HepG2 (cell line): ENCODE results near the gene TMCO6. TPM values are rescaled to one million over a fixed set of nuclear protein-coding genes. Genes with fewer than 3 reads are reported as not detected.

ENCODE experiments used
- AKAP8 ChIP-seq: sonication (generic); formaldehyde crosslinking; IDR thresholded peaks from 2 replicates; pipeline ENCODE4 v1.5.1; 2020; ENCODE audit warnings: mild to moderate bottlenecking, missing genetic modification reagents
- CENPT ChIP-seq: sonication (generic); formaldehyde crosslinking; IDR thresholded peaks from 2 replicates; pipeline ENCODE4 v1.8.0; 2022; ENCODE audit warnings: low read depth, mild to moderate bottlenecking, moderate library complexity, missing genetic modification reagents
- HIVEP1 ChIP-seq: sonication (generic); formaldehyde crosslinking; IDR thresholded peaks from 2 replicates; pipeline ENCODE4 v1.4.0; 2020; ENCODE audit warnings: mild to moderate bottlenecking, missing genetic modification reagents
- IRF9 ChIP-seq: sonication (generic); formaldehyde crosslinking; IDR thresholded peaks from 2 replicates; pipeline ENCODE4 v1.8.0; 2022; ENCODE audit warnings: missing genetic modification reagents, mild to moderate bottlenecking, borderline replicate concordance
- NCOR1 ChIP-seq: fragments of 200-600 bp; sonication (generic); IDR thresholded peaks from 2 replicates; pipeline ENCODE4 v1.7.0; 2017; ENCODE audit warnings: antibody characterized with exemption, low read length, borderline replicate concordance
- NFIB ChIP-seq: sonication (generic); formaldehyde crosslinking; IDR thresholded peaks from 2 replicates; pipeline ENCODE4 v1.9.0; 2021; ENCODE audit warnings: missing genetic modification reagents, mild to moderate bottlenecking, borderline replicate concordance
- SMARCE1 ChIP-seq: fragments of 450-650 bp; IDR thresholded peaks from 2 replicates; pipeline ENCODE4 v1.6.1; 2017; ENCODE audit warnings: borderline replicate concordance
- STAG1 ChIP-seq: sonication (generic); formaldehyde crosslinking; IDR thresholded peaks from 2 replicates; pipeline ENCODE4 v1.4.0; 2020; ENCODE audit warnings: missing genetic modification reagents
- ZBTB3 ChIP-seq: sonication (generic); formaldehyde crosslinking; IDR thresholded peaks from 2 replicates; pipeline ENCODE4 v1.4.0; 2020; ENCODE audit warnings: low read depth, mild to moderate bottlenecking, moderate library complexity, missing genetic modification reagents, borderline replicate concordance
- ZHX2 ChIP-seq, 2 experiments: sonication (generic) in 1 of 2; formaldehyde crosslinking in 1 of 2; IDR thresholded peaks; 2 replicates each; pipeline versions ENCODE4 v1.6.1 to v1.9.0; 2014 to 2022; ENCODE audit warnings: antibody characterized with exemption in 1 of 2, borderline replicate concordance in 1 of 2, inconsistent platforms in 1 of 2, low read depth in 1 of 2, missing genetic modification reagents in 1 of 2
- ZKSCAN8 ChIP-seq: IDR thresholded peaks from 2 replicates; pipeline ENCODE4 v1.6.1; 2016; ENCODE audit warnings: borderline replicate concordance, missing genetic modification reagents, missing compliant biosample characterization
- ZNF124 ChIP-seq: sonication (generic); formaldehyde crosslinking; IDR thresholded peaks from 2 replicates; pipeline ENCODE4 v1.4.0; 2020; ENCODE audit warnings: missing genetic modification reagents
- ZNF232 ChIP-seq: sonication (generic); formaldehyde crosslinking; IDR thresholded peaks from 2 replicates; pipeline ENCODE4 v1.4.0; 2020; ENCODE audit warnings: missing genetic modification reagents, borderline replicate concordance
- ZNF24 ChIP-seq: fragments of 450-650 bp; IDR thresholded peaks from 2 replicates; pipeline ENCODE4 v1.6.1; 2017; ENCODE audit warnings: antibody characterized with exemption, mild to moderate bottlenecking
- ZNF460 ChIP-seq: sonication (generic); formaldehyde crosslinking; IDR thresholded peaks from 2 replicates; pipeline ENCODE4 v1.5.1; 2020; ENCODE audit warnings: missing genetic modification reagents, mild to moderate bottlenecking, borderline replicate concordance
- ZNF513 ChIP-seq: sonication (generic); formaldehyde crosslinking; conservative IDR thresholded peaks from 2 replicates; pipeline ENCODE4 v1.5.0; 2020; ENCODE audit warnings: missing genetic modification reagents
- ZNF564 ChIP-seq: sonication (generic); formaldehyde crosslinking; IDR thresholded peaks from 2 replicates; pipeline ENCODE4 v1.8.1; 2023; ENCODE audit warnings: mild to moderate bottlenecking, missing genetic modification reagents
- ZNF577 ChIP-seq: sonication (generic); formaldehyde crosslinking; IDR thresholded peaks from 2 replicates; pipeline ENCODE4 v1.4.0; 2020; ENCODE audit warnings: mild to moderate bottlenecking, low read depth, missing genetic modification reagents, borderline replicate concordance
- ZNF703 ChIP-seq: sonication (generic); formaldehyde crosslinking; IDR thresholded peaks from 2 replicates; pipeline ENCODE4 v1.5.1; 2020; ENCODE audit warnings: missing genetic modification reagents, mild to moderate bottlenecking, moderate library complexity, borderline replicate concordance
- polyA plus RNA-seq, 8 experiments: library from polyadenylated mRNA; depleted of rRNA in 3 of 8; stranded (reverse) in 7 of 8; unstranded in 1 of 8; fragments of >200 nt; fragmentation: Illumina TruSeq in 4 of 8; extraction: Trizol in 4 of 8; gene quantifications; 2 replicates each; pipeline versions ENCODE4 v1.2.1 to v1.2.3, GENCODE V29; 2011 to 2016; ENCODE audit warnings: low read depth in 4 of 8, missing spikeins in 1 of 8, mixed read lengths in 1 of 8; ENCODE audit not compliant: insufficient read depth in 1 of 8
- total RNA-seq, 5 experiments: library from RNA; depleted of rRNA; stranded (reverse); fragments of >200 nt; fragmentation: Illumina TruSeq; extraction: Trizol; gene quantifications; 2 replicates each; pipeline ENCODE4 v1.2.3, GENCODE V29; 2016; ENCODE audit warnings: low read depth in 1 of 5

The TMCO6 gene
- total and polyA plus RNA-seq, 2 of the 13 experiments (the other 11 are each of a cell fraction or from before 2014, with no cell fraction given), result 16.6 to 28.2 TPM

DNA sequence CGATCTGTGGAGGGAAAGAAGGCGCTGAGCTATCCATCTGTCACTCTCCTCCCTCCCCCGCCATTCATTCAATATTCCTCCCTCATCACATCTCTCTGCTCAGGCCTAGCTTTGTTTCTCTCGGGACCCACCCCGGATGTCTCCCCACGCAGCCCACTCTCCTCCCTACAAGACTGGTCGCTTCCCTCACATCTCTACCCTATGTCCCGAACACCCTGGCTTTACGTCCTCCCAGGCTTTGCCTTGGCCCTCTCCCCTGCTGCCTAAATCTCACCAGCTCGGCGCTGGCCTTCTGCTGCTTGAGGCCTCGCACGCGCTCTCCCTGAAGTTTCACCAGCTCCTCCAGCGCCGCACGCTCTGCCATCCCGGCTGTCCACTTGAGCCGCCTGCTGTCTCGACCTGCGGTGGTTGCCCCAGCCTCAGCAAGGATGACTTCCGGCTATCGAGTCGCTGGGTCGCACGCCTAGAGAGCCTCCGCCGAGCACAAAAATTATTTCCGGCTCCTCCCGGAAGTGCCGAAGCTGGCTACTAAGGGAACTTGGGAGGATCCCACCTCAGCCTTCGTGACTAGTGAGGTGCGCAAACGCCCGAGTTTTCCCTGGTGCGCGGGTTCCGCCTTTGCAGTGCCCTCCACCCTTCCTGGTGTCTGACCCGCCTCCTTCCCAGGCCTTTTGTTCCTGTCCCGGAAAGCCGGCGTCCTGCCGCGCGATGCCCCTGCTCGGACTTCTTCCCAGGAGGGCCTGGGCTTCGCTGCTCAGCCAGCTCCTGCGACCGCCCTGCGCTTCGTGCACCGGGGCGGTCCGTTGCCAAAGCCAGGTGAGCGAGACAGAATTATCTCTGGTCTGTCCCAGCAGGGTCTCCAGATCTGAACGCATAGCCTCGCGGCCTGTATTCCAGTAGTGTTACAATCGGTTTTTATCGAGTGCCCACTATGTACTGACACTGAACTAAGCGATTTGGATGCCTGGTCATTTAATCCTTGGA is 52.0 kb downstream of the TMCO6 start, which contains the start of the genes HARS1 and HARS2 (continued):
- TF ChIP-seq ZBTB3 (no peak), NFIB (no peak), ZNF124 (CRISPR knock-in tag) (no peak; the same call in 1 of the 2 replicates), ZNF24 (no peak), ZHX2 (IDR thresholded peaks at IDR 0.05; ENCODE audit: low read depth) (peak; percentile 52; the same call in 1 of the 2 replicates), ZHX2 (CRISPR knock-in tag; IDR thresholded peaks at IDR 0.05; ENCODE audit: borderline replicate concordance) (0 out of 2 replicates have a peak, but pooled peaks have one; percentile 75), ZNF460 (CRISPR knock-in tag) (peak; percentile 35; the same call in 1 of the 2 replicates), SMARCE1 (no peak), HIVEP1 (CRISPR knock-in tag) (peak; percentile 62; the same call in 1 of the 2 replicates), NCOR1 (0 out of 2 replicates have a peak, but pooled peaks have one; percentile 11), ZNF232 (CRISPR knock-in tag) (peak; percentile 69; the same call in 1 of the 2 replicates), ZNF703 (CRISPR knock-in tag) (no peak), IRF9 (CRISPR knock-in tag) (peak; percentile 81; the same call in 1 of the 2 replicates), ZKSCAN8 (CRISPR knock-in tag) (no peak), ZNF577 (CRISPR knock-in tag) (no peak), ZNF564 (CRISPR knock-in tag) (no peak), AKAP8 (no peak), STAG1 (CRISPR knock-in tag) (peak; percentile 39), ZNF513 (CRISPR knock-in tag) (no peak; the same call in 1 of the 2 replicates), CENPT (CRISPR knock-in tag) (0 out of 2 replicates have a peak, but pooled peaks have one; percentile 26)
